Tibial artery (tissue), 4 donors: Measurements from ENCODE around the gene NMT1.
A peak's percentile ranks its signal among the peaks of the same experiment; 100 is the strongest.

Source experiments
- DNase-seq, 2 donors: peaks; one replicate each; pipeline ENCODE4 v3.0.0-alpha.2; 2019
- H3K27ac ChIP-seq, 2 donors: fragments of 200-600 bp; sonication (generic) in 1 of 2; 1 replicate in 1 of 2; 2 replicates in 1 of 2; pipeline ENCODE4 v1.5.1; 2018 to 2019; ENCODE audit warnings: mild to moderate bottlenecking in 1 of 2
- H3K27me3 ChIP-seq, 2 donors: fragments of 200-600 bp; sonication (generic) in 1 of 2; one replicate each; pipeline versions ENCODE4 v1.5.1 to v1.6.0; 2016 to 2019
- H3K36me3 ChIP-seq, 3 donors: fragments of 200-600 bp; sonication (generic) in 2 of 3; one replicate each; pipeline ENCODE4 v1.5.1; 2016 to 2019; ENCODE audit warnings: mild to moderate bottlenecking in 2 of 3
- H3K4me1 ChIP-seq, 4 donors: fragments of 200-600 bp; sonication (generic) in 2 of 4; 1 replicate in 3 of 4; 2 replicates in 1 of 4; pipeline ENCODE4 v1.5.1; 2016 to 2019
- H3K4me3 ChIP-seq, 2 donors: fragments of 200-600 bp; sonication (generic) in 1 of 2; 1 replicate in 1 of 2; 2 replicates in 1 of 2; pipeline ENCODE4 v1.5.1; 2018 to 2019; ENCODE audit warnings: mild to moderate bottlenecking in 2 of 2
- H3K9me3 ChIP-seq, 3 donors: fragments of 200-600 bp; sonication (generic) in 1 of 3; one replicate each; pipeline ENCODE4 v1.5.1; 2016 to 2019
- CTCF ChIP-seq, 2 experiments: fragments of 200-600 bp in 1 of 2; fragments of 450-650 bp in 1 of 2; IDR thresholded peaks; one replicate each; pipeline ENCODE4 v1.5.1; 2017 to 2019; ENCODE audit warnings: antibody characterized with exemption in 2 of 2, mild to moderate bottlenecking in 1 of 2, moderate library complexity in 1 of 2
- intact Hi-C: fragments of 100-400 bp; cut with DNase I; formaldehyde crosslinking; loops from one replicate; pipeline ENCODE4 v1.15.0; 2023; ENCODE audit warnings: low total_unique reads

NMT1 gene

GRCh38 chr17:45111850-45112249 is 50.7 kb downstream of the NMT1 start:
- intact Hi-C loops: no loop called here

GRCh38 chr17:45112559-45113423 is 51.7 kb downstream of the NMT1 start:
- no peak for TF ChIP-seq CTCF (IDR thresholded peaks at IDR 0.05)
- no peak for DNase-seq
- H3K27me3 ChIP-seq: no peaks in the 10 kb centered on the region
- H3K4me1 ChIP-seq: peaks cover 4 to 58% (median 36%) of the 10 kb centered on the region in 4 donors
- intact Hi-C loops: no loop called here
- no peaks in the 10 kb centered on the region for H3K9me3 ChIP-seq
- peak overlapping the region; percentile 87 to 91 for H3K27ac ChIP-seq
- H3K36me3 ChIP-seq: peaks cover 38 to 73% (median 66%) of the 10 kb centered on the region in 3 donors
- no peak overlapping the region for H3K4me3 ChIP-seq

More at GRCh38 chr17:45111850-45112249, 50.7 kb downstream of the NMT1 start:
- Histone ChIP-seq H3K4me3 (no peak overlapping the region), H3K9me3 (no peaks in the 10 kb centered on the region), H3K27me3 (no peaks in the 10 kb centered on the region), H3K36me3 (peaks cover 40 to 75% (median 68%) of the 10 kb centered on the region in 3 donors), H3K4me1 (peaks cover 4 to 66% (median 42%) of the 10 kb centered on the region in 4 donors), H3K27ac (peak overlapping the region; percentile 87 to 91)
- TF ChIP-seq CTCF (IDR thresholded peaks at IDR 0.05): no peak
- DNase-seq: no peak

- Histone ChIP-seq H3K27ac (peak overlapping the region; percentile 87 to 91), H3K9me3 (no peaks in the 10 kb centered on the region), H3K4me3 (no peak overlapping the region), H3K36me3 (peaks cover 36 to 73% (median 66%) of the 10 kb centered on the region in 3 donors), H3K27me3 (no peaks in the 10 kb centered on the region), H3K4me1 (peaks cover 4 to 54% (median 33%) of the 10 kb centered on the region in 4 donors)
- intact Hi-C loops: no loop called here
- no peak for DNase-seq
- TF ChIP-seq CTCF (IDR thresholded peaks at IDR 0.05): no peak
Measured at GRCh38 chr17:45113424-45113754, 52.3 kb downstream of the NMT1 start.

GRCh38 chr17:45114117-45114932 is 53.2 kb downstream of the NMT1 start:
- Histone ChIP-seq H3K4me3 (no peak overlapping the region), H3K27me3 (no peaks in the 10 kb centered on the region), H3K4me1 (peaks cover 4 to 45% (median 32%) of the 10 kb centered on the region in 4 donors), H3K27ac (peak overlapping the region; percentile 87 to 91), H3K36me3 (peaks cover 32 to 75% (median 66%) of the 10 kb centered on the region in 3 donors), H3K9me3 (no peaks in the 10 kb centered on the region)
- no peak for DNase-seq
- intact Hi-C loops: no loop called here
- no peak for TF ChIP-seq CTCF (IDR thresholded peaks at IDR 0.05)

GRCh38 chr17:45115015-45115625 is 54.0 kb downstream of the NMT1 start:
- Histone ChIP-seq H3K27me3 (no peaks in the 10 kb centered on the region), H3K9me3 (no peaks in the 10 kb centered on the region), H3K36me3 (peaks cover 40 to 83% (median 73%) of the 10 kb centered on the region in 3 donors), H3K4me1 (peaks cover 4 to 37% (median 27%) of the 10 kb centered on the region in 4 donors), H3K27ac (peak overlapping the region; percentile 87 to 91), H3K4me3 (no peak overlapping the region)
- DNase-seq: no peak
- no peak for TF ChIP-seq CTCF (IDR thresholded peaks at IDR 0.05)
- intact Hi-C loops: no loop called here
